H1 (cell line): ENCODE measurements around the gene RNF111. TPM values are rescaled to one million over a fixed set of nuclear protein-coding genes. Genes with fewer than 3 reads are reported as not detected.

ENCODE experiments used
- CTCF ChIA-PET: fragments of 300-600 bp; sonication (Branson Sonifier 250); formaldehyde crosslinking; loops from one replicate; lab custom pipeline; 2021; ENCODE audit not compliant: partially characterized antibody; lab: Charles Lee
- POLR2A ChIA-PET: fragments of 300-600 bp; sonication (Branson Sonifier 250); formaldehyde crosslinking; loops from one replicate; lab custom pipeline; 2021; ENCODE audit warnings: inconsistent platforms; ENCODE audit not compliant: partially characterized antibody; lab: Charles Lee
- DNase-seq, 2 experiments: peaks; one replicate each; pipeline versions ENCODE4 v3.0.0 to v3.0.0-alpha.2; 2010 to 2022; ENCODE audit warnings: low spot score in 2 of 2, low read depth in 1 of 2, mixed read lengths in 1 of 2
- FAIRE-seq: peaks from 2 replicates; lab custom pipeline; 2011; peaks lifted over from hg19 to GRCh38; lab: Jason Lieb, UNC
- H2AFZ ChIP-seq: 2 replicates; pipeline ENCODE4 v1.8.1; 2012; ENCODE audit warnings: low read length, inconsistent platforms
- H2AK5ac ChIP-seq: 2 replicates; pipeline ENCODE4 v1.6.1; 2013; ENCODE audit warnings: low read depth, low read length
- H2BK120ac ChIP-seq: replicated peaks from 2 replicates; pipeline ENCODE3; 2013; ENCODE audit warnings: low read depth, low read length, inconsistent platforms
- H2BK12ac ChIP-seq: 2 replicates; pipeline ENCODE4 v1.6.1; 2013; ENCODE audit warnings: low read depth, low read length
- H2BK15ac ChIP-seq: 2 replicates; pipeline ENCODE4 v1.6.1; 2013; ENCODE audit warnings: low read length
- H2BK20ac ChIP-seq: 2 replicates; pipeline ENCODE4 v1.6.1; 2013; ENCODE audit warnings: low read length
- H2BK5ac ChIP-seq: 2 replicates; pipeline ENCODE4 v1.6.1; 2013; ENCODE audit warnings: low read depth, low read length
- H3K14ac ChIP-seq: 2 replicates; pipeline ENCODE4 v1.6.1; 2013; ENCODE audit warnings: inconsistent platforms; ENCODE audit not compliant: insufficient read length
- H3K18ac ChIP-seq: 2 replicates; pipeline ENCODE4 v1.6.1; 2013; ENCODE audit warnings: low read length; ENCODE audit errors: extremely low read depth
- H3K23ac ChIP-seq: 2 replicates; pipeline ENCODE4 v1.6.1; 2013; ENCODE audit warnings: inconsistent platforms; ENCODE audit not compliant: insufficient read length
- H3K23me2 ChIP-seq: 2 replicates; pipeline ENCODE4 v1.6.1; 2013; ENCODE audit warnings: low read depth, low read length
- H3K27ac ChIP-seq: 2 replicates; pipeline ENCODE4 v1.6.1; 2011; ENCODE audit warnings: low read depth, low read length, inconsistent platforms
- H3K27me3 ChIP-seq, 4 experiments: replicated peaks in 1 of 4; 1 replicate in 1 of 4; 2 replicates in 3 of 4; pipeline versions ENCODE4 v1.6.1 to v1.8.1; 2011 to 2013; ENCODE audit warnings: low read length in 3 of 4, mild to moderate bottlenecking in 3 of 4, inconsistent platforms in 2 of 4, mixed read lengths in 2 of 4, moderate library complexity in 1 of 4; ENCODE audit not compliant: control insufficient read depth in 3 of 4, insufficient read depth in 3 of 4; ENCODE audit errors: extremely low read depth in 1 of 4
- H3K36me3 ChIP-seq, 4 experiments: 2 replicates each; pipeline versions ENCODE4 v1.6.1 to v1.8.1; 2011 to 2013; ENCODE audit warnings: mild to moderate bottlenecking in 4 of 4, low read length in 3 of 4, moderate library complexity in 2 of 4, control low read depth in 1 of 4, inconsistent platforms in 1 of 4; ENCODE audit not compliant: insufficient read depth in 4 of 4, control insufficient read depth in 2 of 4
- H3K4ac ChIP-seq: replicated peaks from 2 replicates; pipeline ENCODE3; 2013; ENCODE audit warnings: low read length, low read depth, mixed read lengths, inconsistent platforms; ENCODE audit not compliant: insufficient read length
- H3K4me1 ChIP-seq, 4 experiments: replicated peaks in 1 of 4; 1 replicate in 1 of 4; 2 replicates in 3 of 4; pipeline versions ENCODE4 v1.6.1 to v1.8.1; 2011 to 2013; ENCODE audit warnings: low read length in 3 of 4, inconsistent platforms in 2 of 4, mixed read lengths in 1 of 4; ENCODE audit not compliant: insufficient read depth in 4 of 4, control insufficient read depth in 3 of 4
- H3K4me2 ChIP-seq, 2 experiments: 2 replicates each; pipeline versions ENCODE4 v1.6.1 to v1.8.1; 2011 to 2013; ENCODE audit warnings: low read depth in 2 of 2, low read length in 2 of 2, control low read depth in 1 of 2, inconsistent platforms in 1 of 2, mild to moderate bottlenecking in 1 of 2; ENCODE audit not compliant: insufficient read depth in 1 of 2
- H3K4me3 ChIP-seq, 4 experiments: fragments of 200-600, 300-600 bp in 1 of 4; sonication (generic), shearing (Covaris generic), sonication (Bioruptor Twin) in 1 of 4; 2 replicates each; pipeline versions ENCODE4 v1.5.1 to v1.8.1; 2011 to 2016; ENCODE audit warnings: low read length in 4 of 4, low read depth in 3 of 4, control low read depth in 2 of 4, inconsistent platforms in 2 of 4, mild to moderate bottlenecking in 2 of 4, mixed read lengths in 1 of 4, moderate library complexity in 1 of 4; ENCODE audit not compliant: insufficient read depth in 2 of 4; ENCODE audit errors: extremely low read depth in 1 of 4
- H3K56ac ChIP-seq: replicated peaks from 2 replicates; pipeline ENCODE3; 2013; ENCODE audit warnings: low read depth, mild to moderate bottlenecking, mixed read lengths, low read length, inconsistent platforms; ENCODE audit not compliant: insufficient read length
- H3K79me1 ChIP-seq: 2 replicates; pipeline ENCODE4 v1.6.1; 2013; ENCODE audit warnings: low read depth, low read length, control low read depth
- H3K79me2 ChIP-seq, 2 experiments: 2 replicates each; pipeline versions ENCODE4 v1.6.1 to v1.8.1; 2012 to 2013; ENCODE audit warnings: low read length in 2 of 2, mild to moderate bottlenecking in 2 of 2, inconsistent platforms in 1 of 2; ENCODE audit not compliant: insufficient read depth in 2 of 2, control insufficient read depth in 1 of 2
- H3K9ac ChIP-seq, 4 experiments: replicated peaks in 1 of 4; 1 replicate in 1 of 4; 2 replicates in 3 of 4; pipeline versions ENCODE4 v1.6.1 to v1.8.1; 2011 to 2013; ENCODE audit warnings: low read depth in 3 of 4, low read length in 3 of 4, control low read depth in 2 of 4, mild to moderate bottlenecking in 2 of 4, moderate library complexity in 2 of 4, inconsistent platforms in 1 of 4; ENCODE audit errors: extremely low read depth in 1 of 4
- H3K9me3 ChIP-seq, 2 experiments: 2 replicates each; pipeline versions ENCODE4 v1.6.1 to v1.8.1; 2012 to 2013; ENCODE audit warnings: mild to moderate bottlenecking in 2 of 2, moderate library complexity in 2 of 2, control low read depth in 1 of 2, inconsistent platforms in 1 of 2, low read depth in 1 of 2, low read length in 1 of 2, mixed read lengths in 1 of 2; ENCODE audit not compliant: insufficient read depth in 2 of 2
- H4K20me1 ChIP-seq, 2 experiments: replicated peaks in 1 of 2; 2 replicates each; pipeline versions ENCODE3 to v1.8.1; 2011 to 2013; ENCODE audit warnings: inconsistent platforms in 2 of 2, low read length in 2 of 2, mild to moderate bottlenecking in 1 of 2; ENCODE audit not compliant: insufficient read depth in 2 of 2, control insufficient read depth in 1 of 2
- H4K5ac ChIP-seq: 2 replicates; pipeline ENCODE4 v1.6.1; 2013; ENCODE audit warnings: low read length, low read depth, mixed read lengths, inconsistent platforms; ENCODE audit not compliant: insufficient read length
- H4K8ac ChIP-seq: 2 replicates; pipeline ENCODE4 v1.8.0; 2013; ENCODE audit warnings: mild to moderate bottlenecking, moderate library complexity, low read length, inconsistent platforms; ENCODE audit not compliant: insufficient read depth; ENCODE audit errors: extremely low read depth
- H4K91ac ChIP-seq: replicated peaks from 2 replicates; pipeline ENCODE3; 2013; ENCODE audit warnings: low read length, mixed read lengths, inconsistent platforms; ENCODE audit not compliant: insufficient read length
- WGBS, 2 experiments: shearing (Covaris generic) in 1 of 2; methylation state at CpG; one replicate each; pipeline versions ENCODE4 v1.1.6 to v1.1.7; 2013 to 2015; ENCODE audit warnings: low lambda C conversion rate in 2 of 2, mixed read lengths in 2 of 2, inconsistent platforms in 1 of 2, low coverage in 1 of 2, missing lambda C conversion rate in 1 of 2; ENCODE audit not compliant: insufficient replicate concordance in 2 of 2, insufficient coverage in 1 of 2, insufficient read length in 1 of 2; ENCODE audit errors: extremely low coverage in 1 of 2, missing lambda C conversion rate in 1 of 2; 5-methylcytosine and 5-hydroxymethylcytosine counted together
- polyA plus RNA-seq, 7 experiments: library from polyadenylated mRNA; depleted of rRNA in 3 of 7; stranded (reverse) in 5 of 7; unstranded in 2 of 7; fragments of >200 nt in 5 of 7; fragments of 200-250 nt in 2 of 7; gene quantifications; 1 replicate in 5 of 7; 2 replicates in 1 of 7; 4 replicates in 1 of 7; pipeline versions ENCODE4 v1.2.1 to v1.2.3, GENCODE V29; 2011 to 2013; ENCODE audit warnings: missing spikeins in 2 of 7, mixed read lengths in 2 of 7
- total RNA-seq: library from RNA; stranded (reverse); fragmentation: NEBNext Ultra II Directional; extraction: Animal tissue kit (Norgen Biotek cat#: 25700); gene quantifications from 2 replicates; pipeline ENCODE4 v1.2.1, GENCODE V29; 2021

RNF111 gene
- total and polyA plus RNA-seq, 2 of the 8 experiments (the other 6 are each of a cell fraction or from before 2014, with no cell fraction given), result 18.5 to 26.6 TPM

DNA sequence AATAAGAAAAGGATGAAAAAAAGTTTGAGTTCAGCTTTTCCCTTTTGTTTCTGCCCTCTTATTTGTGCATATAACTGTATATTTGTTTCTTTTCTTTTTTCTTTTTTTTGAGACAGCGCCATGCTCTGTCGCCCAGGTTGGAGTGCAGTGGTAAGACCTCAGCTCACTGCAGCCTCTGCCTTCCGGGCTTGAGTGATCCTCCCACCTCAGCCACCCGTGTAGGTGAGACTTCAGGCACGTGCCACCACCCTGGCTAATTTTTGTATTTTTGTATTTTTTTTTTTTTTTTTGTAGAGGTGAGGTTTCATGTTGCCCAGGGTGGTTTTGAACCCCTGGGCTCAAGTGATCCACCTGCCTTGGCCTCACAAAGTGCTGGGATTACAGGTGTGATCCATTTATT lies 31.4 kb downstream of the RNF111 start:
- Histone ChIP-seq H3K9me3 (peaks cover 5% of the 10 kb centered on the region in 2 experiments; a peak in 3 of 4 replicates), H3K4me2 (no peak overlapping the region), H3K23me2 (no peaks in the 10 kb centered on the region), H2BK20ac (no peak overlapping the region), H4K91ac (no peak overlapping the region), H3K4me3 (no peak overlapping the region), H2AFZ (no peak overlapping the region), H3K23ac (no peak overlapping the region), H3K14ac (no peak overlapping the region), H3K4me1 (no peaks in the 10 kb centered on the region; a peak in 1 of 7 replicates), H2BK120ac (no peak overlapping the region), H3K79me1 (no peaks in the 10 kb centered on the region), H4K5ac (no peak overlapping the region), H3K27me3 (no peaks in the 10 kb centered on the region), H2BK5ac (no peak overlapping the region), H3K18ac (no peak overlapping the region), H3K4ac (no peak overlapping the region), H2BK15ac (no peak overlapping the region), H4K20me1 (peaks cover 0 to 2% of the 10 kb centered on the region in 2 experiments), H3K56ac (no peak overlapping the region), H2AK5ac (no peak overlapping the region), H3K9ac (no peak overlapping the region), H3K27ac (no peak overlapping the region), H2BK12ac (no peak overlapping the region), H3K79me2 (peaks cover 5 to 60% of the 10 kb centered on the region in 2 experiments; a peak in 3 of 4 replicates), H3K36me3 (peaks cover 0 to 10% (median 5%) of the 10 kb centered on the region in 4 experiments; a peak in 5 of 8 replicates), H4K8ac (no peak overlapping the region)
- CTCF ChIA-PET, result interaction anchor here (1.0 kb wide), 1 partner anchor 11 kb away, joined by 3 read pairs; no protein-coding TSS in a partner anchor
- no peak for DNase-seq
- POLR2A ChIA-PET, result no interaction called here
- 94% methylated on average over 5 of the region's 5 CpGs; no CpG with 5 or more reads in 1 of the 2 experiments for WGBS, 2 experiments
- FAIRE-seq, result no peak
